ENCODE data around the gene KCTD16.

Gene KCTD16

GRCh38 chr5:144209361-144209760 is 38.7 kb downstream of the KCTD16 start:
- DNase-seq (ENCODE audit: low spot score), result no peak

GRCh38 chr5:144210655-144211054 is 40.0 kb downstream of the KCTD16 start:
- no peak for DNase-seq (ENCODE audit: low spot score)

- DNase-seq (ENCODE audit: low spot score), result no peak
These were observed 49.2 kb downstream of the KCTD16 start for GRCh38 chr5:144219869-144220268.

- DNase-seq (ENCODE audit: low spot score), result no peak
These were observed 56.8 kb downstream of the KCTD16 start for GRCh38 chr5:144227363-144227999.

DNA sequence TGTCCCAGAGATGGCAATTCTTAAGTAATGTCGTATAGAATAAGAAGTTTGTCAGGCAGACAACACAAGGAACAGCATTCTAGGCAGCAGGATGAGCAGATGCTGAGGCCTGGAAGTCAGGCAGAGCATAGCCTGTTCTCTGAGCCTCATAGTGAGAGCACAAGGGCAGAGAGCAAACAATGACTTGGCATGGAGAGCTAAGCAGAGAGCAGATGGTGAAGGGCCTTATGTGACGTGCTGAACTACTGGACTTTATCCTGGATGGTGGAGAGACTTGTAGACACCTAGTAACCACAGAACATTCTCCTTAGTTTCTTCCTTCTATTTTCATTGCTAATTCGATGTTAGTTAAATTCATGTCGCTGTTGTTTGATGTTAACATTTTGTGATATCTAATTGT is 60.1 kb downstream of the KCTD16 start:
- DNase-seq (ENCODE audit: low spot score), result no peak

DNA sequence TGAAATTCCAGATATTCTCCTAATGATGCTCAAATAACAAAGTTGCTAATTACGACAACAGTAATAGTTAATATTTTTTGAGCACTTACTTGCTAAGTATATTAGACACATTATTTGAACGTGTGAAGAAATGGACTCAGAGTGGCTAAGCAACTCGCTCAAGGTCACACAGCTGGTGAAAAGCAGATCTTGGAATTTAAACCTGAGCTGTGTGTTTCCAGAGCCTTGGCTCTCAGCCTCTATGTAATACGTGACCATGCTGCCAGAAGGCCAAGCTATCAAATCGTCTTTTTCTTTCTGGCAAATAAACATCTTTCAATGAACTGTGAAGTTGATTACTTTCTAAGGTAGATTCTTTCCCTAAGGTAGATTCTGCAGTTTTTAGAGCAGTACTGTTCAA is 61.6 kb downstream of the KCTD16 start:
- DNase-seq (ENCODE audit: low spot score), result no peak

- no peak for DNase-seq (ENCODE audit: low spot score)
These were observed 65.8 kb downstream of the KCTD16 start for GRCh38 chr5:144236499-144236898.

GRCh38 chr5:144237851-144238250 is 67.2 kb downstream of the KCTD16 start:
- peak; percentile 69 for DNase-seq (ENCODE audit: low spot score)

DNA sequence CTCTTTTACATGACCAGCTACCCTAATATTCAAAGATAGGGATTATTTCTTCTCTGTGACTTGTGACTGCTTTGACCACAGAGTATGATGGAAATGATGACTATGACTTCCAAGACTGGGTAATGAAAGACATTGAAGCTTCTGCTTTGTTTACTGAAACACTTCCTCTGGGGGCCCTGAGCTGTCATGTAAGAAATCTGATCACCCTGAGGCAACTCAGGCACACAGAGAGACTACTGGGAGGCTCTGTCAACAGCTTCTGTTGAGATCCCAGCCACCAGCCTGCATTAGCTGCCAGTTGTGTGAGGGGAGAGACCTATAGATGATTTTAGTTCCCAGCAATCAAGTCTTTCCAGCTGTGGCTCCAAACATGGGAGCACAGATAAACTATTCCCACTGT is 76.5 kb downstream of the KCTD16 start:
- no peak for DNase-seq (ENCODE audit: low spot score)

GRCh38 chr5:144248015-144248414 is 77.3 kb downstream of the KCTD16 start:
- no peak for DNase-seq (ENCODE audit: low spot score)

GRCh38 chr5:144249755-144250464 is 79.2 kb downstream of the KCTD16 start:
- no peak for DNase-seq (ENCODE audit: low spot score)

DNA sequence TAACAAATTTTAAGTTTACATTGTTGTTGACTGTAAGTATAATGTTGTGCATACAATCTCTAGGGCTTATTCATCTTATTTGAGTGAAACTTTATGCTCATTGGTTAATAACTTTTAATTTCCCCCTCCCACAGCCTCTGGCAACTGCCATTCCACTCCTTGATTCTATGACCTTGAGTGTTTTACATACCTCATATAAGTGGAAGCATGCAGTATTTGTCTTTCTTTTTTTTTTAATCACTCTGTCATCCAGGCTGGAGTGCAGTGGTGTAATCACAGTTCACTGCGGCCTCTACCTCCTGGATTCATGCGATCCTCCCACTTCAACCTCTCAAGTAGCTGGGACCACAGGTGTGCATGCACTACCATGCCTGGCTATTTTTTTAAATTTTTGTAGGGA is 83.9 kb downstream of the KCTD16 start:
- DNase-seq (ENCODE audit: low spot score), result no peak

GRCh38 chr5:144260121-144260520 is 89.4 kb downstream of the KCTD16 start:
- no peak for DNase-seq (ENCODE audit: low spot score)

- DNase-seq (ENCODE audit: low spot score), result no peak
These were observed 95.1 kb downstream of the KCTD16 start for GRCh38 chr5:144265643-144266247.

DNA sequence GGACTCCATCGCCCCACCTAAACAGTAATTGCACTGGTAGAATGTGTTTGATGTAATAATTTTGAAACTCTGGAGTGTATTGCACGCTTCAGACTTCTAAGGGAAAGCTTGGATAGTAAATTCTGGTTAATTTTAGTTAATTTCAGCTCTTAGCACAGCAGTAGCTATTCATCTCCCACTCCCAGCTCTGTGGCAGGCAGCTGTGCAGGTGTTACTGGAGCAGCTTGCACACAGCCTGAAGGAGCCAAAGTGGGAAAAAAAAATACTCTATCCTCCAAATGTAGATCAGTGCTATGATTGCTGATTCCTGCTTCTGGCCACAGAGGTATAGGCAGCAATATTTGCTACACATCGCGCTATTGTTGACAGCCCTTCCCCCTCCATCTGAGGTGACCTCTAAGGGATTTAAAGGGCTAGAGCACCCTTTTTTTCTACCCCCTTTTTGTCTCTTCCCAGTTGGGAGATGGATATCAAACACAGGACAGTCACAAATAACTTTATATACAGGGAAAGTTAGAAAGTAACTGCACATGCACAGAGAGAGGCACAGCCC is 97.4 kb downstream of the KCTD16 start:
- no peak for DNase-seq (ENCODE audit: low spot score)

GRCh38 chr5:144273232-144274027 is 102.8 kb downstream of the KCTD16 start:
- DNase-seq (ENCODE audit: low spot score), result no peak

GRCh38 chr5:144275329-144275728 is 104.7 kb downstream of the KCTD16 start:
- peak; percentile 36 for DNase-seq (ENCODE audit: low spot score)

DNA sequence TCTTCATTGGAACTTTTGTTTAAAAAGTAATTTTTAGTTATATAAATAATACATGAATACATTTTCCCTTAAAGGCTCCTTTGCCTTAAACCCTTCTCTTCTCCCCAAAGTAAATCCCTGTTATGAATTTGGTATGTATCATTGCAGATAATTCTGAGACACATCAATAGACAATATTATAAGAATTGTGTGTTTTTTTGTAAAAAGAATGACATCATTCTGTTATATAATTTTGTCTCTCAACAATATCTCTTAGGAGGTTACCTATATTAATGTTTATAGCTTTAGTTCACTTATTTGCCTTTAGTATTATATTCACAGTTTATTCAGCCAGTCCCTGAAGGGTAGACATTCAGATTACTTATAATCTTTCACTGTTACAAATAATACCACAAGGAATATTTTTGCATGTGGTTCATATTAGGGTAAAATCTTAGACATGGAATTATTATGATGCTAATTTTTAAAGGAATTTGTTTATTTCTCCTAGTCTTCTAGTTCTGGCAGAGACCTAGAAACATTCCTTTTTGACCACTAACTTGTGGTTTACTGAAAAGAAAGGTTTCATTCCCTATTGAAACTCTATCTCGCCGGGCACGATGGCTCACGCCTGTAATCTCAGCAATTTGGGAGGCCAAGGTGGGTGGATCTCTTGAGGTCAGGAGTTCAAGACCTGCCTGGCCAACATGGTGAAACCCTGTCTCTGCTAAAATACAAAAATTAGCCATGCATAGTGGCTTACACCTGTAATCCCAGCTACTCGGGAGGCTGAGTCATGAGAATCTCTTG is 105.6 kb downstream of the KCTD16 start:
- DNase-seq (ENCODE audit: low spot score), result no peak

DNA sequence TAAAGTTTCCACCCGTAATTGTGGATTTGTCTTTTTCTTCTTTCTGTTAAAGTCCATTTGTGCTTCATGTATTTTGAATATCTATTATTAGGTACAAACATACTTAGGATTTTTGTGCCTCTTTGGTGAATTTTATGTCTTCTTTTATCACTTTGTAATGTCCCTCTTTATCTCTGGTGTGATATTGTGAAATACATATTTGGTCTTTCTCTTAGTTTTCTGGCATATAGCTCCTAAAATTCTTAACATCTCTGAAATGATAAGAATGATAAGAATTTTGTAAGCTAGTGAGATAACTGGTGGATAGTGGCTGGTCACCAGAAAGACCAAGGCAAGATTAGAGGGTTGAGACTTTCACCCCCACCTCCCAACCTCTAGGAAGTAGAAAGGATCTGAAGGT is 111.1 kb downstream of the KCTD16 start:
- no peak for DNase-seq (ENCODE audit: low spot score)

GRCh38 chr5:144284036-144284435 is 113.4 kb downstream of the KCTD16 start:
- no peak for DNase-seq (ENCODE audit: low spot score)

DNA sequence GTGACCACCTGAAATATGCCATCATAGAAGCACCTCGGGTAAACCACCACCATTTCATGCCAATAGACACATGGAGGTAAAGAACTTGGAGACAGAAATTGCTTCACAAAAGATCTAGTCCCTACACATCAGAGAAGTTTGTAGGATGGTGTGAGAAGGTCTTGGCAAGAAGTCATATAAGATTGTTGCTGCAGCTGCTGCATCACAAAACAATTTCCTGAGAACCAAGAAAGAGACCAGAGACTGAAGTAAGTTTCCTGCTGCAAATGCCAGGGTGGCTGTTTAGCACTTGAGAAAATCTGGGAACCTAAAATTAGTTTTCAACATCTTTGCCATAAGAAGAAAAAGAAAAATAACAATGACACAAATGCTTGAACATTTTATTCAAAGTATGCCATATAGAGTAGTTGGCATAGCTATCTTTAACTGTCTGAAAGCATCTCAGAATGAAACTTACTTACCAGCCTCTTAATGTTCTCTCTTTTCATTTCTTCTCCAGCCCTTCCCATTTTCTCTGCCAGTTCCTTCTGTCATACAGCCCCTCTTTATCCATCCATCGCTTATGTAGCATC is 114.3 kb downstream of the KCTD16 start:
- no peak for DNase-seq (ENCODE audit: low spot score)
